HUES64 (cell line): ENCODE results near the gene FCN3. TPM values are rescaled to one million over a fixed set of nuclear protein-coding genes. Genes with fewer than 3 reads are reported as not detected.

Source experiments
- H3K27ac ChIP-seq: 2 replicates; pipeline ENCODE4 v1.7.0; 2013; ENCODE audit warnings: low read depth, low read length, inconsistent platforms
- H3K27me3 ChIP-seq: 2 replicates; pipeline ENCODE4 v1.6.1; 2013; ENCODE audit warnings: mild to moderate bottlenecking, low read length; ENCODE audit not compliant: insufficient read depth
- H3K36me3 ChIP-seq: 2 replicates; pipeline ENCODE4 v1.6.1; 2013; ENCODE audit warnings: mild to moderate bottlenecking, low read length; ENCODE audit not compliant: insufficient read depth
- H3K4me1 ChIP-seq: 2 replicates; pipeline ENCODE4 v1.6.1; 2013; ENCODE audit warnings: mild to moderate bottlenecking, low read length, moderate library complexity; ENCODE audit not compliant: insufficient read depth
- H3K4me3 ChIP-seq: 2 replicates; pipeline ENCODE4 v1.5.1; 2013; ENCODE audit warnings: mild to moderate bottlenecking, low read length, moderate library complexity
- H3K9ac ChIP-seq: 2 replicates; pipeline ENCODE4 v1.6.1; 2013; ENCODE audit warnings: mild to moderate bottlenecking, low read depth, low read length
- H3K9me3 ChIP-seq: 2 replicates; pipeline ENCODE4 v1.6.1; 2013; ENCODE audit warnings: low read depth, low read length; ENCODE audit not compliant: insufficient read depth
- WGBS: fragments of 150-250, 120-280 bp; methylation state at CpG from one replicate; pipeline ENCODE4 v1.1.7; 2013; ENCODE audit warnings: missing lambda C conversion rate; 5-methylcytosine and 5-hydroxymethylcytosine counted together
- polyA plus RNA-seq, 2 experiments: library from polyadenylated mRNA; stranded (reverse); fragments of 50-300 nt; gene quantifications; one replicate each; pipeline ENCODE4 v1.2.3, GENCODE V29; 2013

FCN3 gene
- polyA plus RNA-seq (2013, experiment 1 of 2) = not detected
- polyA plus RNA-seq (2013, experiment 2 of 2) = not detected

- H3K4me1 ChIP-seq = no peaks in the 10 kb centered on the region
- WGBS = 81% methylated on average over 4 of the region's 4 CpGs
- H3K4me3 ChIP-seq = no peak within 1 kb of the TSS
- no peaks in the 10 kb centered on the region for H3K9me3 ChIP-seq
- no peak within 1 kb of the TSS for H3K9ac ChIP-seq
- no peak within 1 kb of the TSS for H3K27ac ChIP-seq
- no peaks in the 10 kb centered on the region for H3K27me3 ChIP-seq
- no peaks in the 10 kb centered on the region for H3K36me3 ChIP-seq
Measured at GRCh38 chr1:27374362-27375086, at the start of gene FCN3. FCN3 (minus strand) TSS chr1:27374824; CDS start chr1:27374818, 6 bp downstream.

DNA sequence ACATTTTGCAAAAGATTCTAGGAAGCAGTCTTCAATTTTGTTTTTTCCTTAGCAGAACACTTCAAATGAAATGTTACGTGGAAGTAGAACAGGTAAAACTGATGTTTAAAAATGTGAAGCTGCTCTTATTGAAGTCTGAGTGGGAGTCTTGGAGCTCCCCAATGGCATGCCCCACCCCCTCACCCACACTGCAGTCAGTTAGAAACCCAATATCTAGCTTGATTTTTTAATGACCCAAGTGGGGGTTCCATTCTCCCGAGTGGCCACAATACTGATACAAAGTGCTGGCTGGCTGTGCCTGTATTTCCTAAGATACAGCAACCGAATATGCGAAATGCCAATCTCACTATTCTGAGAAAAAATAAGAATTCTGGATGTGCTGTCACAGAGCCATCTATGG lies 49.1 kb upstream of the FCN3 start:
- H3K4me1 ChIP-seq = peaks cover 34% of the 10 kb centered on the region
- no peak overlapping the region for H3K4me3 ChIP-seq
- no peaks in the 10 kb centered on the region for H3K9me3 ChIP-seq
- H3K36me3 ChIP-seq = peaks cover 21% of the 10 kb centered on the region
- no peak overlapping the region for H3K9ac ChIP-seq
- WGBS = 95% methylated on average over 4 of the region's 4 CpGs
- no peaks in the 10 kb centered on the region for H3K27me3 ChIP-seq
- H3K27ac ChIP-seq = no peak overlapping the region

DNA sequence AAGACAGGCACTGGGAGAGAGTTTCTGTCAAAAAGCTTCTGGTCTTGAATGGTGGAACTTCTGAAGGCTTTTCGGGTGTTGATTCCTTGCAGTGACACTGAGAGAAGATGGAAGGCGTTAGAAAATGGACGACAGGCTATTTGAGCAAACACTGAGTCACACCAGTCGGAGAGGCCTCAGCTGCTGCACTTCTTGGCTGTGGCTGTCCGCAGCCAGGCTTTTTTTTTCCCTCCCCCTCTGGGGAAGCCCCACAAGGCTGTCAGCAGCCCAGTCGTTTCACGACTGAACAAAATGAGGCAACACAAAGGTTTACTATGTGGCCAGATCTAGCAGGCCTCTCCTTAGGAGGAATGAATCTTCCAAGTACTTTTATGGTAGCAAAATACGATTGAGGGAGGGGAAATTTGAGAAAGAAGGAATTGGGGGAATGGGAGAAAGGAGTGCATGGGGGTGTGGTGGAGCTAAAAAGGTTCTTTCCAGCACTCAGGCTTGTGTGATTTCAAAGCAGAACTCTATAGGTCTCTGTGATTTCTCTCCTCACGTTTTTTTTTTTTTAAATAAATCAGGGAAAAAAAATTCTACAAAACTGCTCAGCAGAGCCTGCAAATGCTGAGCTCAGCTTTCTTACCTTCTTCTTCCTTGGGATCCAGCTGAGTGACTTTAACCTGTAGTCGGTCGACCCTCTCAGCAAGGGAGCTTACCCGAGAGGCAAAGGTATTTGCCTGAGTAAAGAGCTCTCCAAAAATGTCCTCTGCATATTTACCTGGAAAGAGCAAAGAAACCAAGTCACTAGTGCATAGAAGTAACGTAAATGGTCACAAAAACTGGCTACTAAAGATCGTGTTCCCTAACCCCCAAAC lies 43.9 kb upstream of the FCN3 start:
- H3K9me3 ChIP-seq = no peaks in the 10 kb centered on the region
- H3K27me3 ChIP-seq = no peaks in the 10 kb centered on the region
- peaks cover 50% of the 10 kb centered on the region for H3K36me3 ChIP-seq
- H3K4me1 ChIP-seq = peaks cover 25% of the 10 kb centered on the region
- peak overlapping the region; percentile 85 for H3K27ac ChIP-seq
- H3K9ac ChIP-seq = peak overlapping the region; percentile 48; the same call in 1 of the 2 replicates
- H3K4me3 ChIP-seq = no peak overlapping the region; the same call in 1 of the 2 replicates
- 32% methylated on average over 14 of the region's 14 CpGs for WGBS

- Histone ChIP-seq H3K27me3 (no peaks in the 10 kb centered on the region), H3K9ac (no peak overlapping the region), H3K4me1 (peaks cover 24% of the 10 kb centered on the region), H3K27ac (peak overlapping the region; percentile 85), H3K9me3 (no peaks in the 10 kb centered on the region), H3K4me3 (no peak overlapping the region), H3K36me3 (peaks cover 58% of the 10 kb centered on the region)
- WGBS = 75% methylated on average over 3 of the region's 3 CpGs
Measured at GRCh38 chr1:27417713-27418112, 43.1 kb upstream of the FCN3 start.

- WGBS = 97% methylated on average over 3 of the region's 3 CpGs
- Histone ChIP-seq H3K4me1 (peaks cover 24% of the 10 kb centered on the region), H3K36me3 (peaks cover 69% of the 10 kb centered on the region), H3K4me3 (no peak overlapping the region), H3K27me3 (no peaks in the 10 kb centered on the region), H3K9ac (no peak overlapping the region), H3K27ac (no peak overlapping the region), H3K9me3 (no peaks in the 10 kb centered on the region)
Measured at GRCh38 chr1:27416387-27417111, 41.9 kb upstream of the FCN3 start.

DNA sequence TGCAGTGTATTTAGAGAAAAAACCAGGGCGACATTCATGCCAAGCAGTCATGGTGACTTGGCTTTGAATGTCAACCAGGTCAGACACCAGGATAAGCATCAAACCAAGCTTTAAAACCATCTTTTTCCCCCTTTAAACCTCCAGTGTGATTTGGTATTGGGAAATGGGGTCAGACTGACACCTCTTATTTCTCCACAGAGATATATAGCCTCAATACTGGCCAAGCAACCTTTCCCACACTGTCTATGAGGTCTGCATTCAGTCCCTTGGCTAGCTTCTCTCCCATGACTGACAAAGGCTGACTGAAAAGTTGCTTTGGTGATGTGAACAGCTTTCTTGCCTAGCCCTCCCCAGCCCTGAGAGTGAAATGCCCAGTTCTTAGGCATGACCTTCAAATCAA lies 39.5 kb upstream of the FCN3 start:
- H3K36me3 ChIP-seq = peaks cover 89% of the 10 kb centered on the region

DNA sequence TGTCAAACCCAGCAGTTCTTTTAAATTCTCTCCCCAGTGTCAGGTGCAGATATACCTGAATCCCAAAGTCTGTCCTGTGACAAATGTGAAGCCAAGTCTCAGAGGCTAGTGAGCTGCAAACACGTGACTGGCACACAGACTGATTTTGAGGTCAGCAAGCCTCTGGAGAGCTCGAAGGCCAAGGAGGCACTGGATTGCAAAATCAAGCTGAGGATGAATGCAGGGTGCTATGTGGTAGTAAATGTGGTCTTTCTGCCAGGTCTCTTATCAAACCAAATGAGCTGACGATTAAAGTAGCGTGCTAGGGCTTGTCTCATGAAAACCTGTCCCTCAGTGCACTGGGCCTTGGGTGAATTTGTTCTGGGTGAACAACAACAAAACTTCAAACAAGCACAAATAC lies 38.4 kb upstream of the FCN3 start:
- Histone ChIP-seq H3K4me1 (peaks cover 2% of the 10 kb centered on the region; the same call in 1 of the 2 replicates), H3K27ac (no peak overlapping the region), H3K4me3 (no peak overlapping the region), H3K9ac (no peak overlapping the region), H3K9me3 (no peaks in the 10 kb centered on the region), H3K36me3 (peaks cover 94% of the 10 kb centered on the region), H3K27me3 (no peaks in the 10 kb centered on the region)
- 96% methylated on average over 4 of the region's 4 CpGs for WGBS

More for the DNA sequence above, 39.5 kb upstream of the FCN3 start:
- Histone ChIP-seq H3K4me1 (peaks cover 13% of the 10 kb centered on the region), H3K9me3 (no peaks in the 10 kb centered on the region), H3K27ac (no peak overlapping the region), H3K27me3 (no peaks in the 10 kb centered on the region), H3K4me3 (no peak overlapping the region), H3K9ac (no peak overlapping the region)
- 96% methylated on average over 1 of the region's 1 CpG for WGBS

DNA sequence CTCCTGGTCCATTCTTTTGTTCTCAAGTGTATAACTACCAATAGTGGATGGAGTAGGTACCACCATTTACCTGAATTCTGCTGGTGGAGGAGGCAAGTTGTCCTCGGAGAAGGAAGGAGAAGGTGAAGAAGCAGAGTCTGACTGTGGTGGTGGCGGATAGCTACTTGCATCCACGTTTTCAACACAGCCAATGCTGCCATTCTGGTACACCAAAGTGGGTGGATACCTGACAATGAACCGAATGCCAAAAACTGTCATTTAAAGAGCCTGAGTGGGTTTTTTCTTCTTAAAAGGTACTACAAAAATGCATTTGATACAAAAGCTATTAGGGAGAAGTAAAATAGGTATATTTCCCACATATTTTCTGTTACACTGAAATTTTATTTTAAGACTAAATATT lies 37.9 kb upstream of the FCN3 start:
- 96% methylated on average over 4 of the region's 4 CpGs for WGBS
- no peaks in the 10 kb centered on the region for H3K9me3 ChIP-seq
- no peaks in the 10 kb centered on the region for H3K27me3 ChIP-seq
- H3K9ac ChIP-seq = no peak overlapping the region
- H3K36me3 ChIP-seq = peaks cover 94% of the 10 kb centered on the region
- H3K4me3 ChIP-seq = no peak overlapping the region
- no peaks in the 10 kb centered on the region for H3K4me1 ChIP-seq
- H3K27ac ChIP-seq = no peak overlapping the region

- Histone ChIP-seq H3K9ac (no peak overlapping the region), H3K36me3 (peaks cover 83% of the 10 kb centered on the region)
- 93% methylated on average over 2 of the region's 2 CpGs for WGBS
Measured at GRCh38 chr1:27410709-27411108, 36.1 kb upstream of the FCN3 start.

GRCh38 chr1:27409669-27410068 lies 35.0 kb upstream of the FCN3 start:
- Histone ChIP-seq H3K27ac (no peak overlapping the region), H3K36me3 (peaks cover 72% of the 10 kb centered on the region), H3K9me3 (no peaks in the 10 kb centered on the region), H3K27me3 (no peaks in the 10 kb centered on the region), H3K4me3 (no peak overlapping the region), H3K4me1 (peaks cover 15% of the 10 kb centered on the region), H3K9ac (no peak overlapping the region)
- 95% methylated on average over 11 of the region's 11 CpGs for WGBS

More at GRCh38 chr1:27410709-27411108, 36.1 kb upstream of the FCN3 start:
- Histone ChIP-seq H3K4me3 (no peak overlapping the region), H3K27ac (no peak overlapping the region), H3K9me3 (no peaks in the 10 kb centered on the region), H3K27me3 (no peaks in the 10 kb centered on the region), H3K4me1 (peaks cover 5% of the 10 kb centered on the region; the same call in 1 of the 2 replicates)

DNA sequence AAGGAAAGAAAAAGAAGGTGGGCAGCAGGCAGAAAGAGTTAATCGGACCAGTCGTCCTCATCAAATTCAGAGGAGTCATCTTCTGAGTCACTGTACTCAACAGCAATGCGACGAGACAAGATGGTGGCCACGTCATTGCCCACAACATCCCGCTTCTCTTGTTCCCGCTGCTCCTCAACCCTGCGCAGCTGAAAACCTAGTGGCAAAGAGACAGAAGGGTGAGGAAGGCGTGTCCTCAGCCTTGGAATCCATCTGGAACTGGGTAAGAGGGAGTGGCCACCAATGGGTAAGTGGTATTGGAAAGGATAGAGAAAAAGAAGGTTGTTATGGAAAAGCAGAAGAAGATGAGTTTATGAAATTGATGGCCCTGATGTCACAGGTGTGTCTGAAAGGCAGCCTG lies 33.5 kb upstream of the FCN3 start:
- H3K27ac ChIP-seq = no peak overlapping the region

More for the DNA sequence above, 33.5 kb upstream of the FCN3 start:
- Histone ChIP-seq H3K36me3 (peaks cover 57% of the 10 kb centered on the region), H3K9me3 (no peaks in the 10 kb centered on the region), H3K4me3 (no peak overlapping the region), H3K27me3 (no peaks in the 10 kb centered on the region), H3K4me1 (peaks cover 29% of the 10 kb centered on the region), H3K9ac (no peak overlapping the region)
- WGBS = 97% methylated on average over 9 of the region's 9 CpGs
